ENCODE results near the gene CXorf49. TPM values are rescaled to one million over a fixed set of nuclear protein-coding genes. Genes with fewer than 3 reads are reported as not detected.
"Not testable (repeated sequence)": the region's sequence is repeated elsewhere in the genome, so short reads cannot be mapped to it uniquely, and the experiment has no call there.

CXorf49 gene
- polyA plus RNA-seq, 5 donors, result 0.31 TPM; not detected in 4

DNA sequence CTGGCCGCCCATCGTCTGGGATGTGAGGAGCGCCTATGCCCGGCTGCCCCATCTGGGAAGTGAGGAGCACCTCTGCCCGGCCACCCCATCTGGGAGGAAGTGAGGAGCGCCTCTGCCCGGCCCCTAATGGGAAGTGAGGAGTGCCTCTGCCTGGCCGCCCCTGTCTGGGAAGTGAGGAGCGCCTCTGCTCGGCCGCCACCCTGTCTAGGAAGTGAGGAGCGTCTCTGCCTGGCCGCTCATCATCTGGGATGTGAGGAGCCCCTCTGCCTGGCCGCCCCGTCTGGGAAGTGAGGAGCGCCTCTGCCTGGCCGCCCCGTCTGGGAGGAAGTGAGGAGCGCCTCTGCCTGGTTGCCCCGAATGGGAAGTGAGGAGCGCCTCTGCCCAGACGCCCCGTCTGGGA is 42.4 kb downstream of the CXorf49 start:
- not testable (repeated sequence) for DNase-seq

DNA sequence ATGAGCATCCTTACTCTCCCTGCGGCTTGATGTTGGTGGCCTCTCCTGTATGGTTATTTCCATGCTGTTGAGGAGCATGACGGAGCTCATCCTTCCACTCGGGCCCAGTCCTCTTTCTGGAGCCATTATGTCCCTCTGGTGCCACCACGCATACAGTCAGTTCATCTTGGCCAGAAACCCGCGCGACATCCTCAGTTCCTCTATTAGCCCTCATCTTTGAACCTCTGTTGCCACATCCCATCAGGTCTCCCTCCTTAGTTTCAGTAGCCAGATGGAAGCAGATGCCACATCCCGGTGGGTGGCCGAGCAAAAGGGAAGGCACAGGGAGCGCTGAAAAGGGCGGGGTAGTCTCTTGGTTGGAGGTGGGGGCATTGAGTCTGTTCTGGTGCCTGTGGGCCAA is 46.1 kb downstream of the CXorf49 start:
- no peak for DNase-seq

DNA sequence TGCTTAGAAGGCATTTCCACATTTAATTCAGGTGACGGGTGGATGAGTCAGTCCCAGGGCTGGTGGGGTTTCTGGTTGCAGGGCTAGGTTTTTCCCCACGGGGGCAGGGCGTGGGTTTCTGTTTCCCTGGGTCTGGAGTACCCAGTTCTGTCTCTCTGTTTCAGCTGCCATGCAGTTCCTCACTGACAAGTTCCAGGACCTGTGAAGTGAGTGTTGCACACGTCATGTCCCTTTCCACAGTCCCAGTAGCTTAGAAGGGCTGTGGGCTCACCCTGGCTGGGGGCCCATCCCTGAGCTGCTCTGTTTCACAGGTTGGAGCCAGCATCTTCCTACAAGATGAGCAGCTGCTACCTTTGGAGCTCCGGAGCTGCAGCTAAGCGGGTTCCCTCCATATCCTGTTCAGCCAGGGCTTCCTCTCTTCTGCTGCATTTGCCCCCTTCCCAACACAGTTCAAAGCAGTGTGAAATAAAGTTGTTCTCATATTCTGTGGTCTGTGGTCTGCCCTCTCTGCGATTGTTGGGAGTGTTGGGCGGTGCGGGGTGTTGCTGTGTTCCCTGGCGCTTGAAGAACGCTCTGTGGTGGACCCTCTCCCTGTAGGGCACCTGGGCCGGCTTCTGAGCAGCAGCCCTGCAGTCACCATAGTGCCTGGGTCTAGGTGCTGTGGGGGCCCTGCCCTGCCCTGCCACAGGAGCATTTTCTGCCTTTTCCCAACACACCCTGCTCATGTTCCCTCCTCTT is 46.9 kb downstream of the CXorf49 start:
- DNase-seq, result no peak

DNA sequence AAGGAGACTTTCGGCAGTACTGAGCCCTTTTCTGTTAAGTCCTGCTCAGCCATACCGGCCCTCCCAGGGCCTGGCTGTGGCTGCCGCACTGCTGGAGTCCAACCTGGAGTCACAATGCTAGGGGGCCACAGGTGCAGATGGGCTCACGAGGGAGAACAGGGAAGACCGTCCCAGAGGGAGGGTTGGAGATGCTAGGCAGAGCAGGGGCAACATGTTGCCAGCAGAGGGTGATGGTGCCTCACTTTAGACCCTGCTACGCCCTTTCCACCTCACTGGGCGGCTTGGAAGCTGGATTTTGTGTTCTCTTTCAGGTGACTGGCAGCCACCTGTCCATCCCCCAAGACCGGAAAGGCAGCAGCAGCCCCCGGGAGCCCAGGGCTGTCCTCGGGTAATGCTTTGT is 48.1 kb downstream of the CXorf49 start:
- not testable (repeated sequence) for DNase-seq

DNA sequence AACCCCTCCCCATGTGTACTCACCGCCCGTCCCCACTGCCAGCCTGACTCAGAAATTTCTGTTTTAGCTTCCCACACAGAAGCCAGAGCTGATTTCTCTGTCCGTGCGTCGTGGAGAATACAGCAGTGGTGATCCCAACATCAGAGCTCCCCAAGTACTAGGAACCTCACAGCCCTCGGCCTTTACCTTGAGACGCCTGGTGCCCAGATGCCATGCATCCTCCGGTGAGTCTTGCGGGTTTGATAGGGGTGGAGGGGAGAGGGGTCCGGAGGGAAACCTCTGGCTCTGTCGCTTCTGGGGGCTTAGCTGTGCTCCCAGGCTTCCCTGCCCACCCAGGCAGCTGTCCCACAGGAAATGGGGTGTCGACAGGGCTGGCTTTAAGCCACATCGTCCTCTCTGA is 48.6 kb downstream of the CXorf49 start:
- DNase-seq, result no peak

DNA sequence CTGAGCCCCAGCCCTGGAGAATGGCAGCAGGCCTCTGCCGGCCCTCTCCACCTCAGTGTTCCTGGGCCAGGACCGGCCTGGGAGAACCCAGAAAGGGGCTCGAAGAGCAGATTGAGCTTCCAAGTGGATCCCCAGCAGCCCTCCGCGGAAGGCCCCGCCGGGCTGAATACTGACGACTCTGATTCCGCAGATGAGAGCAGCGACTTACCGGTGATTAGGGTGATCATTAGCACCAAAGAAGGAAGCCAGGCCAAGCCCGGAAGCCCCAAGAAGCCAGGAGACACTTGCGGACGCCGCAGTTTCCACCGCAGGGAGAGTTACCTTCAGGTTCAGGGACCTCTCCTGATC is 49.9 kb downstream of the CXorf49 start:
- DNase-seq, result no peak

DNA sequence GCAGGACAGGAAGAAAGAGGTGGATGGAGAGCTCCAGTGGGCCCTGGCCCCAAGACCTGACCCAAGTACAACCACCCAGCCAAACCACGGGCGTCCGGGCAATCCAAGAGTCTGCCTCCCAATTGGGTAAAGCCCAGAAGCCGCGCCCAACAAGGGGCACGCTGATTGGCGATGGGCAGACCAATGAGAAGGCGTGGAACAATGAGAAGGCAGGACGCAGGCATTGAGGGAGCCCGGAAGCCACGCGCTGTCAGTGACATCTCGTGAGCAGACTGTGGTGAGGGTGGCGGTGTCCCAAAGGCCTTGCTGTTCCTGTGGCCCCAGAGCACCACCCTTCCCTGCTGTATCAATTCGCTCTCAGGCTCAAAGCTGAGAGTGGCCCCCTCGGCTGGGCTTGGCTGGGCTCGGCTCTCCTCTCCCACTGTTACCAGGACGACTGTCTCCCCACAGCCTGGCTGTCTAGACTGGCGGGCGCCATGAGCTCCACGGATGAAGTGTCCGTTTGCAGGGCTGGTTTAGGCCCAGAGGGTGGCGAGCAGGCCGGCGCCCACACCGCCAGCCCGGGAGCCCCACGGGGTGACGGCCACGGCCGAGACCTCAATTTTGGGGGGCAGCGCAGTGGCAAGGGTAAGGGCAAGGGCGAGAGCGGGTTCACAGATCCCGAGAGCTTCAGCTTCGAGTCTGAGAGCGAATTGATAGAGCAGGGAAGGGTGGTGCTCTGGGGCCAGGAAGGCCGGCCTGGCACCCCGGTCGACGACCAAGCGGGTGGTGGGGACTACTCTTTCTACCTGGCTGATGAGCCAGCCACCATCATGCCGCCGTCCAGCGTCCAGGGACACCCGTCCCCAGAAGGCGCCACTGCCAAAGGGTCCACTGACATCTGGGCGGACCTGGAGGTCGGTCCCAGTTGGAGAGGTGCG is 50.5 kb downstream of the CXorf49 start, which contains the start of gene LOC101059915:
Gene LOC101059915, plus strand, starts transcription at position 219 of the 920 bp plus-strand sequence.
- DNase-seq, result no peak

DNA sequence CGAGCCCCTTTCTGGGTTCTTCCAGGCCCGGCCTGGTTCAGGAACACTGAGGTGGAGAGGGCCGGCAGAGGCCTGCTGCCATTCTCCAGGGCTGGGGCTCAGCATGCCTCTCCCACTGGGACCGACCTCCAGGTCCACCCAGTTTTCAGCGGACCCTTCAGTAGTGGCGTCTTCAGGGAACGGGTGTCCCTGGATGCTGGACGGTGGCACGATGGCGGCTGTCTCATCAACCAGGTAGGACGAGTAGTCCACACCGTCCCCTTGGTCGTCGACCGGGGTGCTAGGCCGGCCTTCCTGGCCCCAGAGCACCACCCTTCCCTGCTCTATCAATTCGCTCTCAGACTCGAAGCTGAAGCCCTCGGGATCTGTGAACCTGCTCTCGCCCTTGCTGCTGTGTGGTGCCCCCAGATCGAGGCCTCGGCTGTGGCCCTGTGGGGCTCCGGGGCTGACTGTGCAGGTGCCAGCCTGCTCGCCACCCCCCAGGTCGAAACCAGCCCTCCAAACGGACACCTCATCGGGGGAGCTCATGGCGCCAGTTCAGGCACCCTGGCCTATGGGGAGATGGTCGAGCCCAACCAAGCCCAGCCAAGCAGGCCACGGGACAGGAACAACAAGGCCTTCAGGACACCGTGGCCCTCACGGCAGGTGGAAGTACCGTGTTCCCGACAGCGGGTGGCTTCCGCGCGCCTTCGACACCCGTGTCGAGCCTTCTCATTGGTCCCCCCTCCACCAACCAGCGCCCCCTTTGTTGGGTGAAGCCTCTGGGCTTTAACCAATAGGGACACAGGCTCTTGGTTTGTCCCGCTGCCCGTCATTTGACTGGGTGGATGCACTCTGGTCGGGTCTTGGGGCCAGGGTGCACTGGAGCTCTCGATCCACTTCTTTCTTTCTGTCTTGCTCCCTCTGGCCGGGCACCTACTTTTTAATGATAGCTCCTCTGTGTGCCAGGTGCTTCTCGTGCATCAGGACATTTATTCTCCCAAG is 51.6 kb downstream of the CXorf49 start:
- DNase-seq, result no peak

DNA sequence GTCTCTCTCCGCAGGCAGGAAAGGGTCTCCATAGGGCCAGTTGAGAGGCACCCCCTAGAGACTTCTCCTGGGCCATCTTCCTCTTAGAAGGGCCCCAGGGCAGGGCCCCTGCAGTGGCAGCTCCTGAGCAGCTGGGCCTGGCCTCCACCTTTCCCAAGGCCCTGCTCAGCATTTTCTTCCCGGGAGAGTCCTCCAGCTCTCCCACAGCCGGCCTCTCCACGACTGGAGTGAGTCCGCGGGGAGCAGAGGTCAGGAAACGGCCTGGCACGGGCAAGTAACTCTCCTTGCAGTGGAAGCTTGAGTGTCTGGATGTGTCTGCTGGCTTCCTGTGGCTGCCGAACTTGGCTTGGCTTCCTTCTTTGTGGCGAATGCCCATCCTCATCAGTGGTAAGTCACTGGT is 52.3 kb downstream of the CXorf49 start:
- no peak for DNase-seq

DNA sequence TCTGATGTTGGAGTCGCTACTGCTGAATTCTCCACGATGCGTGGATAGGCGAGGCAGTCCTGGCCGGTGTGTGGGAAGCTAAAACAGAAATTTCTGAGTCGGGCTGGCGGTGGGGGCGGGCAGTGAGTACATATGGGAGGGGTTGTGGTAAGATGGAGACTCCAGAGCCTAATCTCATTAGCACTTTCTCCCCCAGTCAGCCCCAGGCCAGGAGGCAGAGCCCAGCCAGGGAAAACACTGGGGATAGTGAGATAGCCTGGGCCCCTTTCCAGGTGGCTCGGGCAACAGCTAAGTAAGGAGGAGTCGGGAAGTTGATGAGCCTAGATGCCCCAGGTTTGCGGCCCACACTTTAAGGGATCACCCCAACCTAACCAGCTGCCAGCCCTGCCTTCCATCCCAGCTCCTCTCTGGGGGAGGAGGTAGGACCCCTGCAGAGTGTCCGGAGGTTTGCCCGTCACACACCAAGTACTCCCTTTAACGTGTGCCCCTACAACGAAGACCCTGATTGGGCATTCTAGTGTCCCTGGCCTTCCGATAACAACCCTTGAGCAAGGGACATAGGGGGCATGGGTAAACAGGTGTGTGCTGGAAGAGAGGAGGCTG is 53.1 kb downstream of the CXorf49 start:
- DNase-seq, result no peak

Other genes starting within 250 kb of the CXorf49 start
- gene OGT, start 185.2 kb downstream of the CXorf49 start, polyA plus RNA-seq (ENCODE audit: insufficient read depth in 1 of 5, insufficient read length in 5 of 5, low replicate concordance in 1 of 5), result 100 to 1,000 TPM; 174 to 344 (median 305) TPM
- 1 to 10 TPM; 2.0 to 2.9 (median 2.4) TPM for gene GCNA, start 139.8 kb downstream of the CXorf49 start, polyA plus RNA-seq (ENCODE audit: insufficient read depth in 1 of 5, insufficient read length in 5 of 5, low replicate concordance in 1 of 5)
- gene CXCR3, start 99.8 kb downstream of the CXorf49 start, polyA plus RNA-seq (ENCODE audit: insufficient read depth in 1 of 5, insufficient read length in 5 of 5, low replicate concordance in 1 of 5), result under 1 TPM in 4 of 5 donors, not detected in 1; 0.16 to 0.37 (median 0.25) TPM
- gene CXorf49B, start 45.1 kb upstream of the CXorf49 start, polyA plus RNA-seq (ENCODE audit: insufficient read depth in 1 of 5, insufficient read length in 5 of 5, low replicate concordance in 1 of 5), result under 1 TPM in 1 of 5 donors, not detected in 4; 0.31 TPM
- 1 to 10 TPM; 6.2 to 8.9 (median 8.5) TPM for gene NHSL2, start 192.6 kb upstream of the CXorf49 start, polyA plus RNA-seq (ENCODE audit: insufficient read depth in 1 of 5, insufficient read length in 5 of 5, low replicate concordance in 1 of 5)

All from right lung (tissue), 5 donors.